HG03575 (cell line): Measurements from ENCODE around the gene TEX35.

Experiments used
- ATAC-seq: cut with Tn5 transposase; IDR thresholded peaks from one replicate; pipeline ENCODE4 v1.9.1; 2021; ENCODE audit not compliant: unreplicated experiment, insufficient number of reproducible peaks, low FRiP score; ENCODE audit errors: extremely low read depth

TEX35 gene

GRCh38 chr1:178509414-178510007, 3.4 kb upstream of the TEX35 start:
- ATAC-seq, result no peak

GRCh38 chr1:178510155-178510554, 2.8 kb upstream of the TEX35 start:
- no peak for ATAC-seq

GRCh38 chr1:178513278-178513983, 522 bp downstream of the TEX35 start:
- no peak for ATAC-seq

- no peak for ATAC-seq
Observed at GRCh38 chr1:178516110-178516509, 3.2 kb downstream of the TEX35 start.

GRCh38 chr1:178518894-178519293, 6.0 kb downstream of the TEX35 start:
- ATAC-seq, result no peak

- no peak for ATAC-seq
Observed at GRCh38 chr1:178520803-178521202, 7.9 kb downstream of the TEX35 start.

- no peak for ATAC-seq
Observed at GRCh38 chr1:178521241-178521640, 8.3 kb downstream of the TEX35 start.

GRCh38 chr1:178527117-178527516, 14.2 kb downstream of the TEX35 start:
- no peak for ATAC-seq

- ATAC-seq, result no peak
Observed at GRCh38 chr1:178528228-178528952, 15.5 kb downstream of the TEX35 start.

- no peak for ATAC-seq
Observed at GRCh38 chr1:178528953-178529335, 16.0 kb downstream of the TEX35 start.

- no peak for ATAC-seq
Observed at GRCh38 chr1:178529364-178530036, 16.6 kb downstream of the TEX35 start.

GRCh38 chr1:178530037-178530402, 17.1 kb downstream of the TEX35 start:
- no peak for ATAC-seq

- no peak for ATAC-seq
Observed at GRCh38 chr1:178530502-178530901, 17.6 kb downstream of the TEX35 start.

GRCh38 chr1:178531887-178532286, 19.0 kb downstream of the TEX35 start:
- no peak for ATAC-seq

GRCh38 chr1:178532392-178532791, 19.5 kb downstream of the TEX35 start:
- no peak for ATAC-seq

GRCh38 chr1:178533121-178533946, 20.4 kb downstream of the TEX35 start:
- ATAC-seq, result no peak

GRCh38 chr1:178534137-178534868, 21.4 kb downstream of the TEX35 start:
- ATAC-seq, result no peak

GRCh38 chr1:178536329-178536728, 23.4 kb downstream of the TEX35 start:
- ATAC-seq, result no peak
